Endothelial cell of umbilical vein (primary cell): ENCODE results near the gene ASIC4. TPM values are rescaled to one million over a fixed set of nuclear protein-coding genes. Genes with fewer than 3 reads are reported as not detected.

Source experiments
- BruUV-seq: library from RNA; stranded (reverse); fragments of 400-500 nt; replicated peaks from 2 replicates; lab custom pipeline; 2021; lab: Mats Ljungman, UMichigan
- CTCF ChIA-PET: fragments of 300-600, 350-600 bp; sonication (Branson Sonifier 250); formaldehyde crosslinking; loops from one replicate; lab custom pipeline; 2021; ENCODE audit warnings: antibody characterized with exemption, inconsistent platforms; lab: Charles Lee
- POLR2A ChIA-PET: fragments of 300-600, 350-600 bp; sonication (Branson Sonifier 250); formaldehyde crosslinking; loops from one replicate; lab custom pipeline; 2021; ENCODE audit warnings: antibody characterized with exemption, inconsistent platforms; lab: Charles Lee
- DNase-seq: peaks from one replicate; pipeline ENCODE4 v3.0.0-alpha.2; 2011; ENCODE audit warnings: low read depth, low spot score
- FAIRE-seq: peaks from 2 replicates; lab custom pipeline; 2011; peaks lifted over from hg19 to GRCh38; lab: Jason Lieb, UNC
- H2AFZ ChIP-seq: 2 replicates; pipeline ENCODE4 v1.6.0; 2012; ENCODE audit warnings: low read depth, low read length, control low read depth, inconsistent platforms
- H3K27ac ChIP-seq: 2 replicates; pipeline ENCODE4 v1.5.1; 2011; ENCODE audit warnings: low read depth, mild to moderate bottlenecking, control low read depth, low read length, moderate library complexity; ENCODE audit not compliant: insufficient read depth
- H3K27me3 ChIP-seq, 2 experiments: 2 replicates each; pipeline versions ENCODE4 v1.6.0 to v1.6.1; 2011; ENCODE audit warnings: low read length in 2 of 2, mixed read lengths in 1 of 2; ENCODE audit not compliant: control insufficient read depth in 2 of 2, insufficient read depth in 2 of 2
- H3K36me3 ChIP-seq, 2 experiments: 2 replicates in 1 of 2; 3 replicates in 1 of 2; pipeline ENCODE4 v1.5.1; 2011; ENCODE audit warnings: low read length in 2 of 2, mild to moderate bottlenecking in 1 of 2, moderate library complexity in 1 of 2; ENCODE audit not compliant: control insufficient read depth in 2 of 2, insufficient read depth in 2 of 2; ENCODE audit errors: extremely low read depth in 1 of 2
- H3K4me1 ChIP-seq: 3 replicates; pipeline ENCODE4 v1.5.1; 2011; ENCODE audit warnings: mild to moderate bottlenecking, low read length; ENCODE audit not compliant: control insufficient read depth, insufficient read depth; ENCODE audit errors: extremely low read depth
- H3K4me2 ChIP-seq: 2 replicates; pipeline ENCODE4 v1.6.1; 2011; ENCODE audit warnings: low read length, control low read depth, mixed read lengths; ENCODE audit not compliant: insufficient read depth
- H3K4me3 ChIP-seq, 3 experiments: fragments of 200-600 bp in 1 of 3; sonication (generic), shearing (Covaris generic) in 1 of 3; replicated peaks in 1 of 3; 2 replicates each; pipeline ENCODE4 v1.5.1; 2011 to 2016; ENCODE audit warnings: control low read depth in 3 of 3, low read length in 3 of 3, mild to moderate bottlenecking in 2 of 3, inconsistent platforms in 1 of 3, low read depth in 1 of 3, moderate library complexity in 1 of 3; ENCODE audit not compliant: insufficient read depth in 1 of 3
- H3K79me2 ChIP-seq: 2 replicates; pipeline ENCODE4 v1.6.0; 2012; ENCODE audit warnings: low read length, inconsistent platforms; ENCODE audit not compliant: control insufficient read depth, insufficient read depth
- H3K9ac ChIP-seq: replicated peaks from 2 replicates; pipeline ENCODE3; 2011; ENCODE audit warnings: low read length, control low read depth; ENCODE audit not compliant: insufficient read depth; ENCODE audit errors: extremely low read depth
- H3K9me1 ChIP-seq: replicated peaks from 3 replicates; pipeline ENCODE4 v1.6.0; 2011; ENCODE audit warnings: mild to moderate bottlenecking, low read length; ENCODE audit not compliant: control insufficient read depth, insufficient read depth; ENCODE audit errors: extremely low read depth
- H3K9me3 ChIP-seq: replicated peaks from 2 replicates; pipeline ENCODE4 v1.5.1; 2012; ENCODE audit warnings: low read length, inconsistent platforms; ENCODE audit not compliant: control insufficient read depth, insufficient read depth
- H4K20me1 ChIP-seq: replicated peaks from 2 replicates; pipeline ENCODE3; 2011; ENCODE audit warnings: mild to moderate bottlenecking, low read length; ENCODE audit not compliant: control insufficient read depth, insufficient read depth; ENCODE audit errors: extremely low read depth
- EZH2 ChIP-seq: IDR thresholded peaks from 2 replicates; pipeline ENCODE4 v1.6.1; 2012; ENCODE audit warnings: borderline replicate concordance, low read depth, mild to moderate bottlenecking, moderate library complexity, low read length, inconsistent platforms; ENCODE audit not compliant: severe bottlenecking
- FOS ChIP-seq: IDR thresholded peaks from 2 replicates; pipeline ENCODE4 v1.6.1; 2011; ENCODE audit warnings: mild to moderate bottlenecking, low read length, moderate library complexity, borderline replicate concordance; ENCODE audit not compliant: insufficient read depth
- GATA2 ChIP-seq: IDR thresholded peaks from 2 replicates; pipeline ENCODE4 v1.7.0; 2011; ENCODE audit warnings: low read depth, mild to moderate bottlenecking, moderate library complexity, mixed read lengths, low read length; ENCODE audit not compliant: insufficient read length, insufficient read depth
- JUN ChIP-seq: IDR thresholded peaks from 2 replicates; pipeline ENCODE4 v1.6.1; 2011; ENCODE audit warnings: borderline replicate concordance, low read depth; ENCODE audit not compliant: insufficient read length, insufficient read depth
- MYC ChIP-seq: IDR thresholded peaks from one replicate; pipeline ENCODE4 v1.6.1; 2011; ENCODE audit warnings: mild to moderate bottlenecking, low read depth, low read length
- POLR2A ChIP-seq: IDR thresholded peaks from 2 replicates; pipeline ENCODE4 v1.6.1; 2012; ENCODE audit warnings: low read depth, mild to moderate bottlenecking, control low read depth, low read length
- POLR2AphosphoS5 ChIP-seq: IDR thresholded peaks from 2 replicates; pipeline ENCODE4 v1.6.1; 2012; ENCODE audit warnings: low read depth, mild to moderate bottlenecking, control low read depth, low read length, moderate library complexity; ENCODE audit not compliant: insufficient read depth
- dilution Hi-C: fragments of 300-500 bp; cut with MboI; formaldehyde crosslinking; loops from one replicate; pipeline ENCODE4 v1.15.0; 2019; ENCODE audit warnings: low sequenced_read_pairs; ENCODE audit not compliant: extremely low pct_ligation_motif_present
- intact Hi-C: fragments of 100-400 bp; cut with micrococcal nuclease; formaldehyde crosslinking; loops from one replicate; pipeline ENCODE4 v1.10.0; 2022
- polyA plus RNA-seq, 4 experiments: library from polyadenylated mRNA; depleted of rRNA in 3 of 4; stranded (reverse) in 3 of 4; unstranded in 1 of 4; fragments of >200 nt; gene quantifications; 2 replicates each; pipeline versions ENCODE4 v1.2.1 to v1.2.3, GENCODE V29; 2011 to 2012; ENCODE audit warnings: missing spikeins in 1 of 4
- total RNA-seq: library from RNA; stranded (reverse); gene quantifications from 2 replicates; pipeline ENCODE4 v1.2.3, GENCODE V29; 2021
- TF ChIP-seq, protein P1 (sequence below): IDR thresholded peaks from 2 replicates; pipeline ENCODE4 v1.6.1; 2011; ENCODE audit not compliant: insufficient read depth, insufficient read length
- TF ChIP-seq, protein P2 (sequence below), 2 donors: IDR thresholded peaks; 1 replicate in 1 of 2; 2 replicates in 1 of 2; pipeline ENCODE4 v1.5.1; 2011; ENCODE audit warnings: low read length in 2 of 2, mild to moderate bottlenecking in 2 of 2, moderate library complexity in 2 of 2, control low read depth in 1 of 2, inconsistent platforms in 1 of 2, low read depth in 1 of 2; ENCODE audit not compliant: insufficient read depth in 1 of 2; ENCODE audit errors: extremely low read depth in 1 of 2

Gene ASIC4
- total and polyA plus RNA-seq, 2 donors (not counting 3 experiments of a cell fraction or from before 2014, with no cell fraction given): not detected

DNA sequence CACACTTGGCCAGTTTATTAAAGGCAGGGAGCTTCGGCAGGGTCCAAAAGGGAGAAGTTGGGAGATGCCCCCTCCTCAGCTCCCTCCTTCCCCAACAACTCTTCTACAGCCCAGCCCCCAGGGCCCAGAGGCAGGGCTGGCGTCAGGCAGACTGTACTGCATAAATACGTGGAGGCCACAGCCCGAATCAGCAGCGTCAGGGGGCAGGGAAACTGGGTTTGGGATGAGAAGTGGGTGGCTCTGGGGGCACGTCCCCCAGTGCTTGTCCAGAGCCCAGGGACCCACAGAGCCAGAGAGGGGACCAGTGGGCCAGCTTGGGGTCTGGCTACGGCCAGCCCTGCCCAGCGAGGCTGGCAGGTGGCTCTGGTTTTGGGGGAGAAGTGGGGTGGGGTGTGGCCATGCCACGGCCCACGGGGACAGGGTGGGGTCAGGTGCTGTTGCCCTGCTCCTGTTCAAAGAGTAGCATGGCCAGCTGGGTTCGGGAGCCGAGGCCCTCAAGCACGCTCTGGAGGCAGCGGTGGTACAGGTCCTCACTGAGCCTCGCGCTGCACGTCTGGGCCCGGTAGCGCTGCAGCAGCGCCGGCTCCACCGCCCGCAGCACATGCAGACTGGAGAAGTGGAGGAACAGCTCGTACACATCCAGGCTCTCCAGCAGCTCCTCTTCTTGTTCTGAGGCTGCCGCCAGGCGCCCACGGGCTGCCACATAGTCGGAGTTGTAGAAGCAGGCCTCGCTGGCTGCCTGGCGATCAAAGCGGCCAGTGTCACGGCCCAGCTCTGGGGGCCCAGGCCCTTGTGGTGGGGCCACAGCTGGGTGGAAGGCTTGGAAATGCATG lies 24.9 kb downstream of the ASIC4 start:
- Histone ChIP-seq H3K4me1 (peaks cover 7% of the 10 kb centered on the region), H3K27ac (no peak overlapping the region), H3K4me2 (no peak overlapping the region), H3K9me1 (no peaks in the 10 kb centered on the region), H3K36me3 (no peaks in the 10 kb centered on the region), H4K20me1 (no peaks in the 10 kb centered on the region), H3K9ac (no peak overlapping the region), H2AFZ (no peak overlapping the region), H3K27me3 (peaks cover 15 to 16% of the 10 kb centered on the region in 2 experiments), H3K79me2 (no peaks in the 10 kb centered on the region), H3K9me3 (no peaks in the 10 kb centered on the region), H3K4me3 (no peak overlapping the region)
- dilution Hi-C loops (no loop called here), intact Hi-C loops (no loop called here)
- FAIRE-seq (no peak), DNase-seq (no peak)
- no TSS peak for BruUV-seq
- TF ChIP-seq, protein P1, sequence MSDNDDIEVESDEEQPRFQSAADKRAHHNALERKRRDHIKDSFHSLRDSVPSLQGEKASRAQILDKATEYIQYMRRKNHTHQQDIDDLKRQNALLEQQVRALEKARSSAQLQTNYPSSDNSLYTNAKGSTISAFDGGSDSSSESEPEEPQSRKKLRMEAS: no peak
- TF ChIP-seq JUN (no peak), EZH2 (no peak), GATA2 (no peak), MYC (no peak), POLR2AphosphoS5 (no peak), FOS (no peak), POLR2A (no peak)
- TF ChIP-seq, protein P2, sequence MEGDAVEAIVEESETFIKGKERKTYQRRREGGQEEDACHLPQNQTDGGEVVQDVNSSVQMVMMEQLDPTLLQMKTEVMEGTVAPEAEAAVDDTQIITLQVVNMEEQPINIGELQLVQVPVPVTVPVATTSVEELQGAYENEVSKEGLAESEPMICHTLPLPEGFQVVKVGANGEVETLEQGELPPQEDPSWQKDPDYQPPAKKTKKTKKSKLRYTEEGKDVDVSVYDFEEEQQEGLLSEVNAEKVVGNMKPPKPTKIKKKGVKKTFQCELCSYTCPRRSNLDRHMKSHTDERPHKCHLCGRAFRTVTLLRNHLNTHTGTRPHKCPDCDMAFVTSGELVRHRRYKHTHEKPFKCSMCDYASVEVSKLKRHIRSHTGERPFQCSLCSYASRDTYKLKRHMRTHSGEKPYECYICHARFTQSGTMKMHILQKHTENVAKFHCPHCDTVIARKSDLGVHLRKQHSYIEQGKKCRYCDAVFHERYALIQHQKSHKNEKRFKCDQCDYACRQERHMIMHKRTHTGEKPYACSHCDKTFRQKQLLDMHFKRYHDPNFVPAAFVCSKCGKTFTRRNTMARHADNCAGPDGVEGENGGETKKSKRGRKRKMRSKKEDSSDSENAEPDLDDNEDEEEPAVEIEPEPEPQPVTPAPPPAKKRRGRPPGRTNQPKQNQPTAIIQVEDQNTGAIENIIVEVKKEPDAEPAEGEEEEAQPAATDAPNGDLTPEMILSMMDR (IDR thresholded peaks at IDR 0.05; ENCODE audit: extremely low read depth in 1 of 2, insufficient read depth in 1 of 2, low read depth in 1 of 2, low read length in 2 of 2): no peak
- CTCF ChIA-PET: interaction anchor here (1.0 to 4.9 kb wide), 8 partner anchors 9 to 151 kb away, joined by 3 to 47 read pairs (median 8); a partner anchor contains a TSS
- POLR2A ChIA-PET: no interaction called here
